GM19397 (cell line): ENCODE data around the gene RAB11B.
"Not testable (repeated sequence)": the region's sequence is repeated elsewhere in the genome, so short reads cannot be mapped to it uniquely, and the experiment has no call there.

Experiments
- ATAC-seq: cut with Tn5 transposase; IDR thresholded peaks from one replicate; pipeline ENCODE4 v1.9.1; 2021; ENCODE audit warnings: mild to moderate bottlenecking, moderate library complexity; ENCODE audit not compliant: unreplicated experiment

Gene RAB11B

GRCh38 chr19:8389891-8390616, at the start of gene RAB11B:
RAB11B (plus strand) TSS chr19:8390360; CDS start chr19:8390417, 57 bp downstream.
- peak; percentile 87 for ATAC-seq

- ATAC-seq: not testable (repeated sequence)
These were observed 48.7 kb upstream of the RAB11B start for GRCh38 chr19:8341504-8341903.

GRCh38 chr19:8342316-8342683, 47.9 kb upstream of the RAB11B start:
- ATAC-seq: no peak

GRCh38 chr19:8342684-8343482, 47.3 kb upstream of the RAB11B start, which contains the start of gene KANK3:
KANK3 (minus strand) TSS chr19:8343262; CDS start chr19:8337828, 5,434 bp downstream.
- ATAC-seq: peak; percentile 83

- no peak for ATAC-seq
These were observed 46.7 kb upstream of the RAB11B start for GRCh38 chr19:8343483-8343844.

- ATAC-seq: not testable (repeated sequence)
These were observed 40.4 kb upstream of the RAB11B start for GRCh38 chr19:8349629-8350372.

- ATAC-seq: no peak
These were observed 37.9 kb upstream of the RAB11B start for GRCh38 chr19:8352134-8352827.

GRCh38 chr19:8352845-8353244, 37.3 kb upstream of the RAB11B start:
- ATAC-seq: not testable (repeated sequence)

- no peak for ATAC-seq
These were observed 34.3 kb upstream of the RAB11B start for GRCh38 chr19:8355631-8356402.

GRCh38 chr19:8357007-8357521, 33.1 kb upstream of the RAB11B start:
- ATAC-seq: no peak

- no peak for ATAC-seq
These were observed 31.2 kb upstream of the RAB11B start for GRCh38 chr19:8358948-8359347.

GRCh38 chr19:8360196-8360595, 30.0 kb upstream of the RAB11B start:
- no peak for ATAC-seq

GRCh38 chr19:8361921-8362793, 28.0 kb upstream of the RAB11B start:
- ATAC-seq: no peak

GRCh38 chr19:8363803-8364771, 26.1 kb upstream of the RAB11B start, which contains the start of gene ANGPTL4:
ANGPTL4 (plus strand) TSS chr19:8364155; CDS start chr19:8364322, 167 bp downstream.
- no peak for ATAC-seq

- no peak for ATAC-seq
These were observed 24.0 kb upstream of the RAB11B start for GRCh38 chr19:8366121-8366581.

- no peak for ATAC-seq
These were observed 23.2 kb upstream of the RAB11B start for GRCh38 chr19:8366961-8367326.

- ATAC-seq: no peak
These were observed 22.7 kb upstream of the RAB11B start for GRCh38 chr19:8367327-8368001.
